ENCODE measurements around the gene G0S2. TPM values are rescaled to one million over a fixed set of nuclear protein-coding genes. Genes with fewer than 3 reads are reported as not detected.

Gene G0S2
- total RNA-seq, 1 experiment from 2014 or later, result 0.35 TPM

GRCh38 chr1:209650454-209650853, 24.8 kb upstream of the G0S2 start:
- H3K56ac ChIP-seq (ENCODE audit: insufficient read length, low read depth, low read length), result no peak overlapping the region
- H3K14ac ChIP-seq (ENCODE audit: insufficient read depth, low read length), result no peak overlapping the region
- H3K4me2 ChIP-seq (ENCODE audit: insufficient read depth, insufficient read length, low read length), result no peak overlapping the region
- no peak overlapping the region for H3K9ac ChIP-seq (ENCODE audit: extremely low read depth, insufficient read length, low read length)
- no peak overlapping the region for H4K8ac ChIP-seq (replicated peaks; ENCODE audit: insufficient read length, low read depth, low read length)
- no peak overlapping the region for H2BK120ac ChIP-seq (ENCODE audit: low read depth, low read length, poor library complexity, severe bottlenecking)
- H4K91ac ChIP-seq (ENCODE audit: insufficient read length, low read depth, low read length), result no peak overlapping the region
- no peak overlapping the region for H3T11ph ChIP-seq (ENCODE audit: low read length)
- Mint-ChIP-seq H3K27ac (no peak overlapping the region), H3K9me3 (no peaks in the 10 kb centered on the region), H3K4me3 (no peak overlapping the region), H3K36me3 (ENCODE audit: insufficient read depth in 1 of 3, low read depth in 3 of 3) (no peaks in the 10 kb centered on the region; a peak in 1 of 7 replicates), H3K4me1 (peaks cover 22 to 34% of the 10 kb centered on the region in 2 experiments), H3K27me3 (ENCODE audit: low read depth) (peaks cover 8% of the 10 kb centered on the region)
- no peak overlapping the region for H2BK15ac ChIP-seq (ENCODE audit: low read depth, low read length)
- H3K4me1 ChIP-seq (ENCODE audit: insufficient read depth, low read length), result no peaks in the 10 kb centered on the region
- H3K23ac ChIP-seq (ENCODE audit: insufficient read length, low read depth, low read length), result no peak overlapping the region
- H3K18ac ChIP-seq (ENCODE audit: insufficient read length, low read depth, low read length), result no peak overlapping the region
- no peaks in the 10 kb centered on the region for H3K23me2 ChIP-seq (ENCODE audit: insufficient read length, low read depth, low read length, poor library complexity, severe bottlenecking)
- no peaks in the 10 kb centered on the region for H3K79me1 ChIP-seq (ENCODE audit: insufficient read depth, low read depth, low read length, poor library complexity, severe bottlenecking)
- H3K9me3 ChIP-seq (ENCODE audit: control insufficient read depth, low read depth, low read length), result no peaks in the 10 kb centered on the region
- no peak for TF ChIP-seq CTCF (conservative IDR thresholded peaks at IDR 0.05)
- no peak overlapping the region for H2AK5ac ChIP-seq (ENCODE audit: insufficient read length, low read length)
- no peak overlapping the region for H3K27ac ChIP-seq (ENCODE audit: insufficient read length, low read depth, low read length)
- H2BK12ac ChIP-seq (ENCODE audit: insufficient read length, low read depth, low read length), result no peak overlapping the region
- no peak overlapping the region for H2AFZ ChIP-seq (ENCODE audit: low read length)
- no peaks in the 10 kb centered on the region for H3K79me2 ChIP-seq (ENCODE audit: insufficient read depth, low read length)
- no peaks in the 10 kb centered on the region for H4K20me1 ChIP-seq (ENCODE audit: control insufficient read depth, insufficient read depth, insufficient read length)
- no peak overlapping the region for H4K5ac ChIP-seq (ENCODE audit: insufficient read length, low read depth, low read length)
- no peak overlapping the region for H3K4ac ChIP-seq (ENCODE audit: low read depth, low read length)
- no peaks in the 10 kb centered on the region for H3K27me3 ChIP-seq (ENCODE audit: insufficient read depth, low read length)
- H2BK5ac ChIP-seq (ENCODE audit: insufficient read length, low read length), result no peak overlapping the region
- no CpG with 5 or more reads among the region's 1 CpG for WGBS (ENCODE audit: extremely low coverage, insufficient read length, low lambda C conversion rate)
- no peak overlapping the region for H2BK20ac ChIP-seq (ENCODE audit: low read depth, low read length, poor library complexity, severe bottlenecking)
- no peak for DNase-seq
